Hepatic stellate cell (primary cell): ENCODE measurements around the gene TYRP1.
"Not testable (repeated sequence)": the region's sequence is repeated elsewhere in the genome, so short reads cannot be mapped to it uniquely, and the experiment has no call there.

Source experiments
- DNase-seq: peaks from one replicate; pipeline ENCODE4 v3.0.0; 2011; ENCODE audit warnings: low spot score

The TYRP1 gene

GRCh38 chr9:12693141-12693540, at the start of gene TYRP1:
Gene TYRP1 (plus strand): TSS chr9:12693385. CDS start chr9:12693997, 612 bp downstream.
- no peak for DNase-seq

GRCh38 chr9:12643686-12644085, 49.5 kb upstream of the TYRP1 start:
- DNase-seq = no peak

GRCh38 chr9:12648925-12649324, 44.3 kb upstream of the TYRP1 start:
- no peak for DNase-seq

- DNase-seq = no peak
These were observed 42.1 kb upstream of the TYRP1 start for GRCh38 chr9:12651125-12651524.

- DNase-seq = no peak
These were observed 40.2 kb upstream of the TYRP1 start for GRCh38 chr9:12652973-12653372.

- no peak for DNase-seq
These were observed 36.4 kb upstream of the TYRP1 start for GRCh38 chr9:12656803-12657202.

- DNase-seq = no peak
These were observed 36.0 kb upstream of the TYRP1 start for GRCh38 chr9:12657233-12657632.

GRCh38 chr9:12657998-12658397, 35.2 kb upstream of the TYRP1 start:
- DNase-seq = no peak

GRCh38 chr9:12658531-12659209, 34.5 kb upstream of the TYRP1 start:
- no peak for DNase-seq

- no peak for DNase-seq
These were observed 34.0 kb upstream of the TYRP1 start for GRCh38 chr9:12659220-12659619.

GRCh38 chr9:12666813-12667212, 26.4 kb upstream of the TYRP1 start:
- DNase-seq = no peak

- no peak for DNase-seq
These were observed 25.3 kb upstream of the TYRP1 start for GRCh38 chr9:12667892-12668291.

- DNase-seq = no peak
These were observed 23.2 kb upstream of the TYRP1 start for GRCh38 chr9:12670006-12670405.

GRCh38 chr9:12674961-12675360, 18.2 kb upstream of the TYRP1 start:
- no peak for DNase-seq

GRCh38 chr9:12677462-12678126, 15.6 kb upstream of the TYRP1 start:
- not testable (repeated sequence) for DNase-seq

- no peak for DNase-seq
These were observed 12.8 kb upstream of the TYRP1 start for GRCh38 chr9:12680341-12680740.

GRCh38 chr9:12680757-12681156, 12.4 kb upstream of the TYRP1 start:
- no peak for DNase-seq

GRCh38 chr9:12681620-12682019, 11.6 kb upstream of the TYRP1 start:
- no peak for DNase-seq

GRCh38 chr9:12684974-12685373, 8.2 kb upstream of the TYRP1 start:
- no peak for DNase-seq

GRCh38 chr9:12689233-12689632, 4.0 kb upstream of the TYRP1 start:
- DNase-seq = no peak

- DNase-seq = no peak
These were observed 828 bp downstream of the TYRP1 start for GRCh38 chr9:12694013-12694412.

- no peak for DNase-seq
These were observed 2.3 kb downstream of the TYRP1 start for GRCh38 chr9:12695474-12695873.

GRCh38 chr9:12696931-12697622, 3.9 kb downstream of the TYRP1 start:
- no peak for DNase-seq
